Measurements from ENCODE around the gene OSMR. TPM values are rescaled to one million over a fixed set of nuclear protein-coding genes. Genes with fewer than 3 reads are reported as not detected.

The OSMR gene
- total RNA-seq, 1 donor from 2014 or later: 0.19 TPM

- Mint-ChIP-seq H3K36me3 (ENCODE audit: insufficient read depth) (no peaks in the 10 kb centered on the region), H3K4me3 (ENCODE audit: low read depth) (no peak overlapping the region), H3K27me3 (no peaks in the 10 kb centered on the region), H3K9me3 (ENCODE audit: low read depth) (no peaks in the 10 kb centered on the region), H3K4me1 (ENCODE audit: low read depth) (peaks cover 2% of the 10 kb centered on the region), H3K27ac (peak overlapping the region; percentile 78)
- TF ChIP-seq, protein P1, sequence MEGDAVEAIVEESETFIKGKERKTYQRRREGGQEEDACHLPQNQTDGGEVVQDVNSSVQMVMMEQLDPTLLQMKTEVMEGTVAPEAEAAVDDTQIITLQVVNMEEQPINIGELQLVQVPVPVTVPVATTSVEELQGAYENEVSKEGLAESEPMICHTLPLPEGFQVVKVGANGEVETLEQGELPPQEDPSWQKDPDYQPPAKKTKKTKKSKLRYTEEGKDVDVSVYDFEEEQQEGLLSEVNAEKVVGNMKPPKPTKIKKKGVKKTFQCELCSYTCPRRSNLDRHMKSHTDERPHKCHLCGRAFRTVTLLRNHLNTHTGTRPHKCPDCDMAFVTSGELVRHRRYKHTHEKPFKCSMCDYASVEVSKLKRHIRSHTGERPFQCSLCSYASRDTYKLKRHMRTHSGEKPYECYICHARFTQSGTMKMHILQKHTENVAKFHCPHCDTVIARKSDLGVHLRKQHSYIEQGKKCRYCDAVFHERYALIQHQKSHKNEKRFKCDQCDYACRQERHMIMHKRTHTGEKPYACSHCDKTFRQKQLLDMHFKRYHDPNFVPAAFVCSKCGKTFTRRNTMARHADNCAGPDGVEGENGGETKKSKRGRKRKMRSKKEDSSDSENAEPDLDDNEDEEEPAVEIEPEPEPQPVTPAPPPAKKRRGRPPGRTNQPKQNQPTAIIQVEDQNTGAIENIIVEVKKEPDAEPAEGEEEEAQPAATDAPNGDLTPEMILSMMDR (IDR thresholded peaks at IDR 0.05; ENCODE audit: unreplicated experiment): peak; percentile 94
- DNase-seq (ENCODE audit: low spot score, unreplicated experiment): peak; percentile 70
Measured at GRCh38 chr5:38809388-38810359, 36.1 kb upstream of the OSMR start.

GRCh38 chr5:38814879-38815278, 30.9 kb upstream of the OSMR start:
- H3K9me3 Mint-ChIP-seq (ENCODE audit: low read depth): peaks cover 5% of the 10 kb centered on the region
- peaks cover 2% of the 10 kb centered on the region for H3K4me1 Mint-ChIP-seq (ENCODE audit: low read depth)
- H3K4me3 Mint-ChIP-seq (ENCODE audit: low read depth): no peak overlapping the region
- no peak overlapping the region for H3K27ac Mint-ChIP-seq
- H3K27me3 Mint-ChIP-seq: no peaks in the 10 kb centered on the region
- DNase-seq (ENCODE audit: low spot score, unreplicated experiment): no peak
- no peaks in the 10 kb centered on the region for H3K36me3 Mint-ChIP-seq (ENCODE audit: insufficient read depth)
- TF ChIP-seq, protein P1 (IDR thresholded peaks at IDR 0.05; ENCODE audit: unreplicated experiment): no peak

- Mint-ChIP-seq H3K4me1 (ENCODE audit: low read depth) (peaks cover 2% of the 10 kb centered on the region), H3K9me3 (ENCODE audit: low read depth) (peaks cover 11% of the 10 kb centered on the region), H3K27me3 (no peaks in the 10 kb centered on the region), H3K27ac (no peak overlapping the region), H3K4me3 (ENCODE audit: low read depth) (no peak overlapping the region), H3K36me3 (ENCODE audit: insufficient read depth) (no peaks in the 10 kb centered on the region)
- TF ChIP-seq, protein P1 (IDR thresholded peaks at IDR 0.05; ENCODE audit: unreplicated experiment): no peak
- DNase-seq (ENCODE audit: low spot score, unreplicated experiment): no peak
Measured at GRCh38 chr5:38816083-38817030, 29.5 kb upstream of the OSMR start.

GRCh38 chr5:38821679-38822078, 24.1 kb upstream of the OSMR start:
- H3K9me3 Mint-ChIP-seq (ENCODE audit: low read depth): peaks cover 11% of the 10 kb centered on the region
- H3K27me3 Mint-ChIP-seq: peaks cover under 1% of the 10 kb centered on the region
- H3K4me1 Mint-ChIP-seq (ENCODE audit: low read depth): no peaks in the 10 kb centered on the region
- DNase-seq (ENCODE audit: low spot score, unreplicated experiment): no peak
- H3K4me3 Mint-ChIP-seq (ENCODE audit: low read depth): no peak overlapping the region
- H3K36me3 Mint-ChIP-seq (ENCODE audit: insufficient read depth): no peaks in the 10 kb centered on the region
- H3K27ac Mint-ChIP-seq: no peak overlapping the region
- TF ChIP-seq, protein P1 (IDR thresholded peaks at IDR 0.05; ENCODE audit: unreplicated experiment): no peak

DNA sequence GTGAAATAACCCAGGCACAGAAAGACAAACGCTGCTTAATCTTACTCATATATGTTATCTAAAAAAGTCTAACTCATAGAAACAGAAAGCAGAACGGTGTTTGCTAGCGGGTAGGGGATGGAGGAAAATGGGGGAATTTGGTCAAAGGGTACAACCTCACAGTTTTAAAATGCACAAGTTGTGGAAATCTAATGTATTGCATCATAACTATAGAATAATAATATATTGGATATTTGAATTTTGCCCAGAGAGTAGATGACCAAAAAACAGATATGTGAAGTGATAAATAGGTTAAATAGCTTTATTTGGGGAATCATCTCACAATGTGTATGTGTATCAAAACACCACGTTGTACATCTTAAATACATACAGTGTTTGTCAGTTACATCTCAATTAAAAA, 22.3 kb upstream of the OSMR start:
- peaks cover 2% of the 10 kb centered on the region for H3K27me3 Mint-ChIP-seq
- H3K27ac Mint-ChIP-seq: no peak overlapping the region
- no peaks in the 10 kb centered on the region for H3K36me3 Mint-ChIP-seq (ENCODE audit: insufficient read depth)
- no peak for DNase-seq (ENCODE audit: low spot score, unreplicated experiment)
- TF ChIP-seq, protein P1 (IDR thresholded peaks at IDR 0.05; ENCODE audit: unreplicated experiment): no peak
- no peak overlapping the region for H3K4me3 Mint-ChIP-seq (ENCODE audit: low read depth)
- no peaks in the 10 kb centered on the region for H3K4me1 Mint-ChIP-seq (ENCODE audit: low read depth)
- peaks cover 11% of the 10 kb centered on the region for H3K9me3 Mint-ChIP-seq (ENCODE audit: low read depth)

Data from progenitor cell of endocrine pancreas (in vitro differentiated cells).